ENCODE measurements around the gene TAC3. TPM values are rescaled to one million over a fixed set of nuclear protein-coding genes. Genes with fewer than 3 reads are reported as not detected.

TAC3 gene
- total and polyA plus RNA-seq, 4 donors = not detected

DNA sequence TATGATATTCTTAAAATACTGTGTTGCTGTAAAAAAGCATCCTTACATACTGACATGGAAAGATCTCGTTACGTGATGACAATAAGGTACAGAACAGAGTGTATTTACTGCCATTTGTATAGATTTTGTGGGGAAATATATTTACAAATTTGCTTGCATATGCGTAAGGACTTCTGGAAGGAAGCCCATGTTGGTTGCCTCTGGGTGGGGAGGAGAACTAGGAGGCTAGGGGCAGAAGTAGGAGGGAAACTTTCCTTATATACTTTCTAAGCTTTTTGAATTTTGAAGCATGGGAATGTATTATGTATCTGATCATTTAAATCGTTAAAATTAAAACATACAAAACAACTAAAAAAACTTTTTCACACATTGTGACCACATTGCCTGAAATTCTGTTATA lies 23.9 kb upstream of the TAC3 start:
- 91 to 94% methylated on average over 4 of the region's 4 CpGs for WGBS, 2 donors
- no peaks in the 10 kb centered on the region for H3K4me1 ChIP-seq (ENCODE audit: control insufficient read depth in 5 of 5, insufficient read depth in 5 of 5, low read length in 5 of 5)
- no peaks in the 10 kb centered on the region for H3K27me3 ChIP-seq (ENCODE audit: control insufficient read depth in 3 of 3, insufficient read depth in 3 of 3, low read length in 2 of 3)
- H3K36me3 ChIP-seq (ENCODE audit: control insufficient read depth in 4 of 4, insufficient read depth in 4 of 4, low read length in 4 of 4) = no peaks in the 10 kb centered on the region
- H3K4me3 ChIP-seq = no peak overlapping the region
- ATAC-seq (ENCODE audit: insufficient read depth, low FRiP score) (no peak), DNase-seq (no peak)
- no peaks in the 10 kb centered on the region for H3K9me3 ChIP-seq (ENCODE audit: control insufficient read depth in 4 of 4, insufficient read depth in 3 of 4, low read length in 3 of 4)
- no peak overlapping the region for H3K27ac ChIP-seq (ENCODE audit: low read depth in 1 of 2, low read length in 1 of 2)
- H3K9ac ChIP-seq (ENCODE audit: insufficient read depth in 1 of 2, low read length in 2 of 2) = no peak overlapping the region
- TF ChIP-seq, protein P1, sequence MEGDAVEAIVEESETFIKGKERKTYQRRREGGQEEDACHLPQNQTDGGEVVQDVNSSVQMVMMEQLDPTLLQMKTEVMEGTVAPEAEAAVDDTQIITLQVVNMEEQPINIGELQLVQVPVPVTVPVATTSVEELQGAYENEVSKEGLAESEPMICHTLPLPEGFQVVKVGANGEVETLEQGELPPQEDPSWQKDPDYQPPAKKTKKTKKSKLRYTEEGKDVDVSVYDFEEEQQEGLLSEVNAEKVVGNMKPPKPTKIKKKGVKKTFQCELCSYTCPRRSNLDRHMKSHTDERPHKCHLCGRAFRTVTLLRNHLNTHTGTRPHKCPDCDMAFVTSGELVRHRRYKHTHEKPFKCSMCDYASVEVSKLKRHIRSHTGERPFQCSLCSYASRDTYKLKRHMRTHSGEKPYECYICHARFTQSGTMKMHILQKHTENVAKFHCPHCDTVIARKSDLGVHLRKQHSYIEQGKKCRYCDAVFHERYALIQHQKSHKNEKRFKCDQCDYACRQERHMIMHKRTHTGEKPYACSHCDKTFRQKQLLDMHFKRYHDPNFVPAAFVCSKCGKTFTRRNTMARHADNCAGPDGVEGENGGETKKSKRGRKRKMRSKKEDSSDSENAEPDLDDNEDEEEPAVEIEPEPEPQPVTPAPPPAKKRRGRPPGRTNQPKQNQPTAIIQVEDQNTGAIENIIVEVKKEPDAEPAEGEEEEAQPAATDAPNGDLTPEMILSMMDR (IDR thresholded peaks at IDR 0.05; ENCODE audit: control extremely low read depth, extremely low read depth) = no peak

DNA sequence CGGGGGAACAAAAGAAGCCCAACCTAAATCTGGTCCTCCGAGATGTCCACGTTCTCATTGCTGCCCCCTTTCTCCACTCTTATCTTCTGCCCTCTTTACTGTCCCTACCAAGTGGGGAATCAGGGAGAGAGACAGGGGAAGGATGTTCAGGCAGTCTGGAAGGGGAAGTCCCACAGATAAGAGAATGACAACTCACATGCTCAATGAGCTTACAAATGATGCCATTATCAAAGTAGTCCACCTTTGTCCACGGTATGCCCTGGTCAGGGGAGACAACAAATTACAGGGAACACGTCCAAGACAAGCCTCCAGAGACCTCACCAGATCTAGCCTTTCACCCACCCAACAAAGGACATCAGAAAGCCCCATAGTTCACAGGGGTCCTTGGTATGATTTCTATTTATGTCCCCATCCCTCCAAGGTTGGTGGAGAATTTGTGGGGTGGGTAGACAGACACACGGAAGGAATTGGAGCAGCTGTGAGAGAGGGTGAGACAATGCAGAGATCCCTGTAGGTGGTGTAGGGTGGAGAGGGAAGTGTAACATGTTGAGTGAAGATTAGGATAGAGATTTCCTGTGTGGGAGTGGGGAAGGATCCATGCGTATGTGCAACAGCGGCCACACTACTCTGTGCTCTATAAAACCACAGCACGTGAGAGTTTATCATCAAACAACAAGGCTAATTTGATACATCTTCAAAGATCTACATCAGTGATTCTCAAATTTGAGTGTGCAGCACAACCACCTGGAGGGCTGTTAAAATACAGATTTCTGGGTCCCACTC lies 22.9 kb upstream of the TAC3 start:
- H3K9me3 ChIP-seq (ENCODE audit: control insufficient read depth in 4 of 4, insufficient read depth in 3 of 4, low read length in 3 of 4) = no peaks in the 10 kb centered on the region
- 79 to 80% methylated on average over 9 of the region's 9 CpGs for WGBS, 2 donors
- H3K4me1 ChIP-seq (ENCODE audit: control insufficient read depth in 5 of 5, insufficient read depth in 5 of 5, low read length in 5 of 5) = no peaks in the 10 kb centered on the region
- H3K36me3 ChIP-seq (ENCODE audit: control insufficient read depth in 4 of 4, insufficient read depth in 4 of 4, low read length in 4 of 4) = no peaks in the 10 kb centered on the region
- no peaks in the 10 kb centered on the region for H3K27me3 ChIP-seq (ENCODE audit: control insufficient read depth in 3 of 3, insufficient read depth in 3 of 3, low read length in 2 of 3)
- TF ChIP-seq, protein P1 (IDR thresholded peaks at IDR 0.05; ENCODE audit: control extremely low read depth, extremely low read depth) = no peak
- H3K27ac ChIP-seq (ENCODE audit: low read depth in 1 of 2, low read length in 1 of 2) = no peak overlapping the region
- DNase-seq (no peak), ATAC-seq (ENCODE audit: insufficient read depth, low FRiP score) (no peak)
- no peak overlapping the region for H3K4me3 ChIP-seq
- no peak overlapping the region for H3K9ac ChIP-seq (ENCODE audit: insufficient read depth in 1 of 2, low read length in 2 of 2)

DNA sequence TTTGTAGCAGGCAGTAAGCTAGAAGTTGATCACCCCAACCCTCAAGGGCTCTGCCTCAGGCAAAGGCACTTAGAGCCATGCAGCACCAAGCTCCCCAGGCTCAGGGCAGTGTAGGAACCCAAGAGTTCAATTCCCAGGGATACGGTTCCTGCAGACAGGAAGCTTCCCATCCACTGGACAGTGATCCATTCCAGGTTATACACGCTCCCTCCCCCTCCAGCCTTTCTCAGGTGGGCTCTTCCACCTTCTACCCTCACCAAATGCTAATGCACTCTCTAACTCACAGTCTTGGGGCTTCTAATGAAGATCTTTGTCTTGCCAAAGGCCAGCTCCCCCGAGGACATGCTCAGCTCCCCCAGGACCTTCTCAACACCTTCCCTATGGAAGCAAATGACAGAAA lies 20.9 kb upstream of the TAC3 start:
- TF ChIP-seq, protein P1 (IDR thresholded peaks at IDR 0.05; ENCODE audit: control extremely low read depth, extremely low read depth) = no peak
- no peak overlapping the region for H3K27ac ChIP-seq (ENCODE audit: low read depth in 1 of 2, low read length in 1 of 2)
- ATAC-seq (ENCODE audit: insufficient read depth, low FRiP score) (no peak), DNase-seq (no peak)
- H3K9me3 ChIP-seq (ENCODE audit: control insufficient read depth in 4 of 4, insufficient read depth in 3 of 4, low read length in 3 of 4) = no peaks in the 10 kb centered on the region
- no peaks in the 10 kb centered on the region for H3K4me1 ChIP-seq (ENCODE audit: control insufficient read depth in 5 of 5, insufficient read depth in 5 of 5, low read length in 5 of 5)
- 67 to 80% methylated on average over 3 of the region's 3 CpGs for WGBS, 2 donors
- no peak overlapping the region for H3K9ac ChIP-seq (ENCODE audit: insufficient read depth in 1 of 2, low read length in 2 of 2)
- peaks cover 0 to 3% (median 0%) of the 10 kb centered on the region in 3 donors for H3K27me3 ChIP-seq (ENCODE audit: control insufficient read depth in 3 of 3, insufficient read depth in 3 of 3, low read length in 2 of 3)
- H3K36me3 ChIP-seq (ENCODE audit: control insufficient read depth in 4 of 4, insufficient read depth in 4 of 4, low read length in 4 of 4) = no peaks in the 10 kb centered on the region
- no peak overlapping the region for H3K4me3 ChIP-seq

Data from lung (tissue), 12 donors.